ENCODE results near the gene MPG. TPM values are rescaled to one million over a fixed set of nuclear protein-coding genes. Genes with fewer than 3 reads are reported as not detected.

The MPG gene
- total RNA-seq, 2 experiments from 2014 or later, result 58.1 to 119 TPM

GRCh38 chr16:69181-69580, 8.8 kb upstream of the MPG start:
- no TSS peak for BruUV-seq (replicated peaks)
- Histone ChIP-seq H3K4me3 (ENCODE audit: low read depth, low read length, poor library complexity, severe bottlenecking) (no peak overlapping the region), H3K9me2 (ENCODE audit: insufficient read depth, low read length) (no peaks in the 10 kb centered on the region), H3K4me2 (ENCODE audit: low read length) (no peak overlapping the region), H3K27ac (ENCODE audit: low read depth, low read length, poor library complexity, severe bottlenecking) (no peak overlapping the region), H3K9me3 (ENCODE audit: low read length) (no peaks in the 10 kb centered on the region), H2AFZ (ENCODE audit: low read length) (no peak overlapping the region), H3K79me2 (ENCODE audit: insufficient read depth, low read depth, low read length) (no peaks in the 10 kb centered on the region), H3K36me3 (ENCODE audit: insufficient read depth, low read length) (no peaks in the 10 kb centered on the region), H3K4me1 (ENCODE audit: insufficient read depth, low read length, poor library complexity, severe bottlenecking) (no peaks in the 10 kb centered on the region), H4K20me1 (ENCODE audit: insufficient read depth, low read length) (no peaks in the 10 kb centered on the region)
- intact Hi-C loops (cut with micrococcal nuclease; ENCODE audit: unreplicated experiment), result no loop called here
- ChIA-PET CTCF (ENCODE audit: unreplicated experiment) (no interaction called here), POLR2A (interaction anchor here (0.6 kb wide), 1 partner anchor 30 kb away, joined by 5 read pairs; no protein-coding TSS in a partner anchor)
- DNase-seq (ENCODE audit: low spot score), result no peak
- TF ChIP-seq, protein P1, sequence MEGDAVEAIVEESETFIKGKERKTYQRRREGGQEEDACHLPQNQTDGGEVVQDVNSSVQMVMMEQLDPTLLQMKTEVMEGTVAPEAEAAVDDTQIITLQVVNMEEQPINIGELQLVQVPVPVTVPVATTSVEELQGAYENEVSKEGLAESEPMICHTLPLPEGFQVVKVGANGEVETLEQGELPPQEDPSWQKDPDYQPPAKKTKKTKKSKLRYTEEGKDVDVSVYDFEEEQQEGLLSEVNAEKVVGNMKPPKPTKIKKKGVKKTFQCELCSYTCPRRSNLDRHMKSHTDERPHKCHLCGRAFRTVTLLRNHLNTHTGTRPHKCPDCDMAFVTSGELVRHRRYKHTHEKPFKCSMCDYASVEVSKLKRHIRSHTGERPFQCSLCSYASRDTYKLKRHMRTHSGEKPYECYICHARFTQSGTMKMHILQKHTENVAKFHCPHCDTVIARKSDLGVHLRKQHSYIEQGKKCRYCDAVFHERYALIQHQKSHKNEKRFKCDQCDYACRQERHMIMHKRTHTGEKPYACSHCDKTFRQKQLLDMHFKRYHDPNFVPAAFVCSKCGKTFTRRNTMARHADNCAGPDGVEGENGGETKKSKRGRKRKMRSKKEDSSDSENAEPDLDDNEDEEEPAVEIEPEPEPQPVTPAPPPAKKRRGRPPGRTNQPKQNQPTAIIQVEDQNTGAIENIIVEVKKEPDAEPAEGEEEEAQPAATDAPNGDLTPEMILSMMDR (conservative IDR thresholded peaks at IDR 0.05; ENCODE audit: low read length), result no peak
- TF ChIP-seq EZH2phosphoT487 (IDR thresholded peaks at IDR 0.05; ENCODE audit: borderline replicate concordance, low read depth, low read length), result no peak

DNA sequence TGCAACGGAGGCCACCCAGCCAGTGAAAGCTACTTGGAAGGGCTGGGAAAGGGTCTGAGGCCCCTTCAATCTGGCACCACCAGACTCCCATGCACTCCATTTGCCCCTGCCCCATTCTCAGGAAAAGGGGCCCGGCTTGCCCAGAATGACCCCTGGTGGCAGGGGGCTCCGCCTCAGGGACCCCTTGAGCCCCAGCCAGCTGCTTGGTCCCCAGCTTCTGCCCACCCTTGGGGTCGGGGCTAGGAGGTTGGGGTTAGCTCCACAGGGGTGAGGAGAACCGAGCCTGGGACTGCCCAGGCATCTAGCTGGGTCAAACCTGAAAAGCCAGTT, 6.8 kb upstream of the MPG start:
- Histone ChIP-seq H3K27ac (ENCODE audit: low read depth, low read length, poor library complexity, severe bottlenecking) (no peak overlapping the region), H3K4me1 (ENCODE audit: insufficient read depth, low read length, poor library complexity, severe bottlenecking) (peaks cover 4% of the 10 kb centered on the region), H3K4me2 (ENCODE audit: low read length) (no peak overlapping the region), H3K9me2 (ENCODE audit: insufficient read depth, low read length) (no peaks in the 10 kb centered on the region), H4K20me1 (ENCODE audit: insufficient read depth, low read length) (no peaks in the 10 kb centered on the region), H2AFZ (ENCODE audit: low read length) (no peak overlapping the region), H3K9me3 (ENCODE audit: low read length) (no peaks in the 10 kb centered on the region), H3K4me3 (ENCODE audit: low read depth, low read length, poor library complexity, severe bottlenecking) (no peak overlapping the region), H3K36me3 (ENCODE audit: insufficient read depth, low read length) (no peaks in the 10 kb centered on the region), H3K79me2 (ENCODE audit: insufficient read depth, low read depth, low read length) (no peaks in the 10 kb centered on the region)
- no TSS peak for BruUV-seq (replicated peaks)
- ChIA-PET POLR2A (no interaction called here), CTCF (ENCODE audit: unreplicated experiment) (no interaction called here)
- intact Hi-C loops (cut with micrococcal nuclease; ENCODE audit: unreplicated experiment), result no loop called here
- no peak for TF ChIP-seq EZH2phosphoT487 (IDR thresholded peaks at IDR 0.05; ENCODE audit: borderline replicate concordance, low read depth, low read length)
- TF ChIP-seq, protein P1 (conservative IDR thresholded peaks at IDR 0.05; ENCODE audit: low read length), result no peak
- DNase-seq (ENCODE audit: low spot score), result no peak

- no peak overlapping the region for H2AFZ ChIP-seq (ENCODE audit: low read length)
- no peaks in the 10 kb centered on the region for H3K9me3 ChIP-seq (ENCODE audit: low read length)
- BruUV-seq (replicated peaks), result no TSS peak
- ChIA-PET POLR2A (no interaction called here), CTCF (ENCODE audit: unreplicated experiment) (no interaction called here)
- no peak overlapping the region for H3K4me2 ChIP-seq (ENCODE audit: low read length)
- no peak overlapping the region for H3K4me3 ChIP-seq (ENCODE audit: low read depth, low read length, poor library complexity, severe bottlenecking)
- TF ChIP-seq, protein P1 (conservative IDR thresholded peaks at IDR 0.05; ENCODE audit: low read length), result no peak
- no peak for TF ChIP-seq EZH2phosphoT487 (IDR thresholded peaks at IDR 0.05; ENCODE audit: borderline replicate concordance, low read depth, low read length)
- H3K9me2 ChIP-seq (ENCODE audit: insufficient read depth, low read length), result no peaks in the 10 kb centered on the region
- no peak overlapping the region for H3K27ac ChIP-seq (ENCODE audit: low read depth, low read length, poor library complexity, severe bottlenecking)
- H3K36me3 ChIP-seq (ENCODE audit: insufficient read depth, low read length), result no peaks in the 10 kb centered on the region
- no peaks in the 10 kb centered on the region for H3K79me2 ChIP-seq (ENCODE audit: insufficient read depth, low read depth, low read length)
- no peak for DNase-seq (ENCODE audit: low spot score)
- peaks cover 10% of the 10 kb centered on the region for H3K4me1 ChIP-seq (ENCODE audit: insufficient read depth, low read length, poor library complexity, severe bottlenecking)
- intact Hi-C loops (cut with micrococcal nuclease; ENCODE audit: unreplicated experiment), result no loop called here
- H4K20me1 ChIP-seq (ENCODE audit: insufficient read depth, low read length), result no peaks in the 10 kb centered on the region
Observed at GRCh38 chr16:71540-72401, 6.3 kb upstream of the MPG start.
